ENCODE results near the gene CEP83. TPM values are rescaled to one million over a fixed set of nuclear protein-coding genes. Genes with fewer than 3 reads are reported as not detected.
"Not testable (repeated sequence)": the region's sequence is repeated elsewhere in the genome, so short reads cannot be mapped to it uniquely, and the experiment has no call there.

Gene CEP83
- total RNA-seq, 1 donor from 2014 or later = 14.9 TPM

DNA sequence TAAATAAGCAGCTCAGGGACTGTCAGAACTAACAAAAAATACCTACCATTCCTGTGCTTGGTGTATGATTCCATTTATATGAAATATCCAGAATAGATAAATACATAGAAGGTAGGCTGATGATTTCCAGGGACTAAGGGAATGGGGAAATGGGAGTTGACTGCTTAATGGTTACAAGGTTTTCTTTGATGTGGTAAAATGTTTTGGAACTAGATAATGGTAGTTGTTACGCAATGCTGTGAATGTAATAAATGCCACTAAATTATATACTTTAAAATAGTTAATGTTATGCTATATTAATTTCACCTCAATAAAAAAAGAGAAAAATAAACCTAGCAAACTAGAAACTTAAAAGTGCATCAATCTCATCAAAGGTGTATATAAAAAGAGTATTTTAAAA, 41.1 kb downstream of the CEP83 start:
- DNase-seq (ENCODE audit: low read depth) = no peak
- no peaks in the 10 kb centered on the region for H3K36me3 ChIP-seq (ENCODE audit: control insufficient read depth, insufficient read depth, low read length)
- no peak overlapping the region for H3K4me3 ChIP-seq (ENCODE audit: low read depth, low read length)
- TF ChIP-seq, protein P1, sequence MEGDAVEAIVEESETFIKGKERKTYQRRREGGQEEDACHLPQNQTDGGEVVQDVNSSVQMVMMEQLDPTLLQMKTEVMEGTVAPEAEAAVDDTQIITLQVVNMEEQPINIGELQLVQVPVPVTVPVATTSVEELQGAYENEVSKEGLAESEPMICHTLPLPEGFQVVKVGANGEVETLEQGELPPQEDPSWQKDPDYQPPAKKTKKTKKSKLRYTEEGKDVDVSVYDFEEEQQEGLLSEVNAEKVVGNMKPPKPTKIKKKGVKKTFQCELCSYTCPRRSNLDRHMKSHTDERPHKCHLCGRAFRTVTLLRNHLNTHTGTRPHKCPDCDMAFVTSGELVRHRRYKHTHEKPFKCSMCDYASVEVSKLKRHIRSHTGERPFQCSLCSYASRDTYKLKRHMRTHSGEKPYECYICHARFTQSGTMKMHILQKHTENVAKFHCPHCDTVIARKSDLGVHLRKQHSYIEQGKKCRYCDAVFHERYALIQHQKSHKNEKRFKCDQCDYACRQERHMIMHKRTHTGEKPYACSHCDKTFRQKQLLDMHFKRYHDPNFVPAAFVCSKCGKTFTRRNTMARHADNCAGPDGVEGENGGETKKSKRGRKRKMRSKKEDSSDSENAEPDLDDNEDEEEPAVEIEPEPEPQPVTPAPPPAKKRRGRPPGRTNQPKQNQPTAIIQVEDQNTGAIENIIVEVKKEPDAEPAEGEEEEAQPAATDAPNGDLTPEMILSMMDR (IDR thresholded peaks at IDR 0.05; ENCODE audit: insufficient read depth, low read length, poor library complexity, severe bottlenecking) = no peak
- H3K27me3 ChIP-seq (ENCODE audit: control insufficient read depth, insufficient read depth, low read length) = no peaks in the 10 kb centered on the region

DNA sequence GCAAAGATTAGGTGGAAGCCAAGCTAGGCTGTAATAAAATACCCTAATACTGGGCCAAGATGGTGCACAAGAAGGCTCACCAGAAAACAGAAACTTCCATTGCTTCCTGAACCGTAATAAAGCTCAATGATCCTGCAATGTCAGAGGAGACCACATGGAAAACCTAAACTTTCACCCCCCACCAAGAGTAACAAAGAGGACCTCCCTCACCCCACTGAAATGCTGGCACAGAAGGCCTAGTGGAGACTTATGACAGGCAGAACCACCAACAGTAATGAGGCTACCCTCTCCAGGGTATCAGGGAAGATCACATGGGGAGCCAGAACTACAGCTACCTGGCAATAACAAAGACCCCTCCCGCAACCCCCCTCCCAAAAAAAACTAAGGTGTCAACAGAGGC, 43.1 kb downstream of the CEP83 start:
- H3K27me3 ChIP-seq (ENCODE audit: control insufficient read depth, insufficient read depth, low read length) = no peaks in the 10 kb centered on the region
- TF ChIP-seq, protein P1 (IDR thresholded peaks at IDR 0.05; ENCODE audit: insufficient read depth, low read length, poor library complexity, severe bottlenecking) = no peak
- no peak overlapping the region for H3K4me3 ChIP-seq (ENCODE audit: low read depth, low read length)
- DNase-seq (ENCODE audit: low read depth) = no peak
- H3K36me3 ChIP-seq (ENCODE audit: control insufficient read depth, insufficient read depth, low read length) = no peaks in the 10 kb centered on the region

DNA sequence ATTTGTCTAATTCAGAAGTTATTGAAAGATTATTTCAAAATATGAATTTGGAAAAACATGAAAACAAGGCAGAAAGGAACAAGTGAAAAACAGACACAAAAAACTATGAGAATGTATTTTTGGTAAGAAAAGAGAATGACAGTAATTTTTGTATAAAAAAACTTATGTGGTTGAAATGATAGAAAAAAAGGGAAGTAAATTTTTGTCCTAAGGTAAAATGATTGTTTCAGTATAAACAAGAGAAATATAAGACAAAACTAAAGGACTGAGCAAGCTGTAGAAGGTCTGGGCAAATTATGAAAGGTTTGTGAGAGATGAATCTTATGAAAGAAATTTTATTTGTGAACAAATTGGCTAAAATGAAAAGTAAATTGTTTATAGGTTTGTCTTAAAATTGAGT, 44.6 kb downstream of the CEP83 start:
- Histone ChIP-seq H3K27me3 (ENCODE audit: control insufficient read depth, insufficient read depth, low read length) (no peaks in the 10 kb centered on the region), H3K36me3 (ENCODE audit: control insufficient read depth, insufficient read depth, low read length) (no peaks in the 10 kb centered on the region), H3K4me3 (ENCODE audit: low read depth, low read length) (no peak overlapping the region)
- TF ChIP-seq, protein P1 (IDR thresholded peaks at IDR 0.05; ENCODE audit: insufficient read depth, low read length, poor library complexity, severe bottlenecking) = no peak
- no peak for DNase-seq (ENCODE audit: low read depth)

GRCh38 chr12:94405413-94406116, 54.1 kb downstream of the CEP83 start:
- no peak for DNase-seq (ENCODE audit: low read depth)
- H3K36me3 ChIP-seq (ENCODE audit: control insufficient read depth, insufficient read depth, low read length) = no peaks in the 10 kb centered on the region
- no peaks in the 10 kb centered on the region for H3K27me3 ChIP-seq (ENCODE audit: control insufficient read depth, insufficient read depth, low read length)
- TF ChIP-seq, protein P1 (IDR thresholded peaks at IDR 0.05; ENCODE audit: insufficient read depth, low read length, poor library complexity, severe bottlenecking) = no peak
- no peak overlapping the region for H3K4me3 ChIP-seq (ENCODE audit: low read depth, low read length)

DNA sequence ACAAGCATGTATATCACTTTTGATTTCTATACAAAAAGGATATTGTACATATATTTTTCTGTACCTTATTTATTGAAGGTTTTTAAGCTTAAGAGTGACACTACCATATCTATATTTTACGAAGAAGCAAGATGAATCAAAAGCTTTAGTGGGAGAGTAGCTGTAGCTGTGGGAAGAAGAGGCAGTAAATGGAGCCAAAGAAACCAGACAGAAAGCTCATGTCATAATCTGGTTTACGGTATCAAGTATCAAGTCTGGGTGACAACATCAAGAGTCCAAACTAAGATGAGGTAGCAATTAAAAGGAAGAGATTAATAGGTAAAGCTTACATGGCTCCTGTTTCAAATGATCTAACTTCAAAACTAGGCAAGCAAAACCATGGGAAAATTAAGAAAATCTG, 54.8 kb downstream of the CEP83 start:
- Histone ChIP-seq H3K27me3 (ENCODE audit: control insufficient read depth, insufficient read depth, low read length) (no peaks in the 10 kb centered on the region), H3K4me3 (ENCODE audit: low read depth, low read length) (no peak overlapping the region), H3K36me3 (ENCODE audit: control insufficient read depth, insufficient read depth, low read length) (no peaks in the 10 kb centered on the region)
- TF ChIP-seq, protein P1 (IDR thresholded peaks at IDR 0.05; ENCODE audit: insufficient read depth, low read length, poor library complexity, severe bottlenecking) = no peak
- DNase-seq (ENCODE audit: low read depth) = no peak

GRCh38 chr12:94401326-94401725, 58.3 kb downstream of the CEP83 start:
- TF ChIP-seq, protein P1 (IDR thresholded peaks at IDR 0.05; ENCODE audit: insufficient read depth, low read length, poor library complexity, severe bottlenecking) = no peak
- no peak for DNase-seq (ENCODE audit: low read depth)
- no peak overlapping the region for H3K4me3 ChIP-seq (ENCODE audit: low read depth, low read length)
- no peaks in the 10 kb centered on the region for H3K27me3 ChIP-seq (ENCODE audit: control insufficient read depth, insufficient read depth, low read length)
- H3K36me3 ChIP-seq (ENCODE audit: control insufficient read depth, insufficient read depth, low read length) = no peaks in the 10 kb centered on the region

- not testable (repeated sequence) for H3K4me3 ChIP-seq (ENCODE audit: low read depth, low read length); H3K36me3 ChIP-seq (ENCODE audit: control insufficient read depth, insufficient read depth, low read length); H3K27me3 ChIP-seq (ENCODE audit: control insufficient read depth, insufficient read depth, low read length); DNase-seq (ENCODE audit: low read depth)
Observed at GRCh38 chr12:94398685-94399084, 61.0 kb downstream of the CEP83 start.

Measured in kidney epithelial cell (primary cell).